Suprapubic skin (tissue), 4 donors: ENCODE measurements around the gene ARHGAP6. TPM values are rescaled to one million over a fixed set of nuclear protein-coding genes. Genes with fewer than 3 reads are reported as not detected.
A peak's percentile ranks its signal among the peaks of the same experiment; 100 is the strongest.

Experiments used
- DNase-seq, 2 donors: peaks; one replicate each; pipeline ENCODE4 v3.0.0-alpha.2; 2019; ENCODE audit warnings: low spot score in 2 of 2
- H3K27ac ChIP-seq: fragments of 200-600 bp; sonication (generic); one replicate; pipeline ENCODE4 v1.5.1; 2019
- H3K27me3 ChIP-seq: fragments of 200-600 bp; sonication (generic); one replicate; pipeline ENCODE4 v1.5.1; 2019
- H3K36me3 ChIP-seq: fragments of 200-600 bp; sonication (generic); one replicate; pipeline ENCODE4 v1.5.1; 2019
- H3K4me1 ChIP-seq: fragments of 200-600 bp; sonication (generic); one replicate; pipeline ENCODE4 v1.5.1; 2019
- H3K4me3 ChIP-seq: fragments of 200-600 bp; sonication (generic); one replicate; pipeline ENCODE4 v1.5.1; 2019; ENCODE audit warnings: mild to moderate bottlenecking
- H3K9me3 ChIP-seq: fragments of 200-600 bp; sonication (generic); one replicate; pipeline ENCODE4 v1.5.1; 2019
- EP300 ChIP-seq: sonication (generic); formaldehyde crosslinking; IDR thresholded peaks from one replicate; pipeline ENCODE4 v1.6.1; 2017; ENCODE audit warnings: antibody characterized with exemption
- POLR2A ChIP-seq, 2 donors: fragments of 450-650 bp; IDR thresholded peaks; one replicate each; pipeline ENCODE4 v1.6.1; 2017; ENCODE audit warnings: antibody characterized with exemption in 2 of 2, mild to moderate bottlenecking in 2 of 2, moderate library complexity in 2 of 2
- POLR2AphosphoS5 ChIP-seq, 3 donors: sonication (generic); formaldehyde crosslinking; IDR thresholded peaks; one replicate each; pipeline ENCODE4 v1.6.1; 2017; ENCODE audit warnings: antibody characterized with exemption in 3 of 3
- WGBS: methylation state at CpG from one replicate; pipeline ENCODE4 v1.1.5; 2018; 5-methylcytosine and 5-hydroxymethylcytosine counted together
- total RNA-seq, 4 donors: library from RNA; depleted of rRNA; stranded (reverse); fragments of >200 nt; gene quantifications; one replicate each; pipeline ENCODE4 v1.1.0, GENCODE V29; 2016
- TF ChIP-seq, protein P1 (sequence below), 2 donors: fragments of 200-600 bp in 1 of 2; fragments of 450-650 bp in 1 of 2; sonication (generic) in 1 of 2; IDR thresholded peaks; one replicate each; pipeline ENCODE4 v1.5.1; 2016 to 2019; ENCODE audit warnings: antibody characterized with exemption in 2 of 2, mild to moderate bottlenecking in 1 of 2, moderate library complexity in 1 of 2

The ARHGAP6 gene
- total RNA-seq, 4 donors from 2014 or later, result 1.6 to 6.7 (median 3.1) TPM

GRCh38 chrX:11266573-11267003 is 399.1 kb downstream of the ARHGAP6 start:
- peaks cover 6% of the 10 kb centered on the region for H3K4me1 ChIP-seq
- H3K9me3 ChIP-seq, result no peaks in the 10 kb centered on the region
- H3K27ac ChIP-seq, result peak overlapping the region; percentile 4
- H3K36me3 ChIP-seq, result no peaks in the 10 kb centered on the region
- WGBS, result 40% methylated on average over 5 of the region's 5 CpGs
- no peak for DNase-seq
- H3K4me3 ChIP-seq, result no peak overlapping the region
- TF ChIP-seq, protein P1, sequence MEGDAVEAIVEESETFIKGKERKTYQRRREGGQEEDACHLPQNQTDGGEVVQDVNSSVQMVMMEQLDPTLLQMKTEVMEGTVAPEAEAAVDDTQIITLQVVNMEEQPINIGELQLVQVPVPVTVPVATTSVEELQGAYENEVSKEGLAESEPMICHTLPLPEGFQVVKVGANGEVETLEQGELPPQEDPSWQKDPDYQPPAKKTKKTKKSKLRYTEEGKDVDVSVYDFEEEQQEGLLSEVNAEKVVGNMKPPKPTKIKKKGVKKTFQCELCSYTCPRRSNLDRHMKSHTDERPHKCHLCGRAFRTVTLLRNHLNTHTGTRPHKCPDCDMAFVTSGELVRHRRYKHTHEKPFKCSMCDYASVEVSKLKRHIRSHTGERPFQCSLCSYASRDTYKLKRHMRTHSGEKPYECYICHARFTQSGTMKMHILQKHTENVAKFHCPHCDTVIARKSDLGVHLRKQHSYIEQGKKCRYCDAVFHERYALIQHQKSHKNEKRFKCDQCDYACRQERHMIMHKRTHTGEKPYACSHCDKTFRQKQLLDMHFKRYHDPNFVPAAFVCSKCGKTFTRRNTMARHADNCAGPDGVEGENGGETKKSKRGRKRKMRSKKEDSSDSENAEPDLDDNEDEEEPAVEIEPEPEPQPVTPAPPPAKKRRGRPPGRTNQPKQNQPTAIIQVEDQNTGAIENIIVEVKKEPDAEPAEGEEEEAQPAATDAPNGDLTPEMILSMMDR (IDR thresholded peaks at IDR 0.05), result no peak
- TF ChIP-seq EP300 (no peak), POLR2AphosphoS5 (IDR thresholded peaks at IDR 0.05) (no peak), POLR2A (IDR thresholded peaks at IDR 0.05) (no peak)
- H3K27me3 ChIP-seq, result no peaks in the 10 kb centered on the region

- Histone ChIP-seq H3K9me3 (no peaks in the 10 kb centered on the region), H3K27ac (peak overlapping the region; percentile 10), H3K36me3 (no peaks in the 10 kb centered on the region), H3K4me3 (peak overlapping the region; percentile 7), H3K4me1 (peaks cover 6% of the 10 kb centered on the region), H3K27me3 (no peaks in the 10 kb centered on the region)
- 37% methylated on average over 3 of the region's 3 CpGs for WGBS
- TF ChIP-seq EP300 (no peak), POLR2AphosphoS5 (IDR thresholded peaks at IDR 0.05) (no peak)
- DNase-seq, result no peak
These were observed 400.4 kb downstream of the ARHGAP6 start for GRCh38 chrX:11265352-11265751.

DNA sequence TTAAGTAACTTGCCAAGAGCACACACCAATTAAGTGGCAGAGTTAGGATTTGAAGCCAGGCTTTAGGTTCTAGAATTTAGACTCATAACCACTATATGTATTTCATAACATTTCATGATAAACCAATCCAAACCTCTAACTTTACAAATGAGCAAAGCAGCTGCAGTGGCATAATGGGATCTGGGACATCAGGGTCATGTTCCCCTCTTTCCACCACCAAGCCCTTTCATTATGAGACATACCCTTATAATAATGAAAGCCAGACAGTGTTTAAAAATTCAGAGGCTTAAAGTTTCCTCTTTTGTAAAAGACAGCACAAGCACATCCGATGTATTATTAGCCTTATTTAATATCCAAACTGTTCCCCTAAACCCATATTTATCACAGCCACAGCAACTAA is 400.8 kb downstream of the ARHGAP6 start:
- DNase-seq, result no peak
- Histone ChIP-seq H3K4me3 (no peak overlapping the region), H3K27ac (no peak overlapping the region), H3K9me3 (no peaks in the 10 kb centered on the region), H3K27me3 (no peaks in the 10 kb centered on the region), H3K4me1 (peaks cover 6% of the 10 kb centered on the region), H3K36me3 (no peaks in the 10 kb centered on the region)
- 44% methylated on average over 1 of the region's 1 CpG for WGBS
- no peak for TF ChIP-seq POLR2AphosphoS5 (IDR thresholded peaks at IDR 0.05)
- no peak for TF ChIP-seq POLR2A (IDR thresholded peaks at IDR 0.05)
- no peak for TF ChIP-seq EP300
- TF ChIP-seq, protein P1 (IDR thresholded peaks at IDR 0.05), result no peak

DNA sequence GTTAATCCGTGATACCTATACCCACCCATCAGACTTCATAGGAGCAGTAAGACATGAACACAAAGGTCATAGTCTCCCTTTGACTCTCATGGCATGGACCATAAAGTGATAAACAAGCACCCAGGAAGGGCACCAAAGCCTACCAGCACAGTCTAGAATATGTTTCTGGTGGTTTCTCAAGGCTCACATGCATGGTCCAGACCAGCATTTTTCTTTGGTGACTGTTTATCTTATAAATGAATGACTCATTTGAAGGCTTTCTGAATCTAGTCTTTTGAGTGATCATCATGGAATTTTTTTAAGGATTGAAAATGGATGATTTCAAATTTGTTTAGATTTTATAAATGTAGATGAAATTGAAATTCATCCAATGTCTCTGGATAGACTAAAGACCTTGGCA is 404.5 kb downstream of the ARHGAP6 start:
- TF ChIP-seq, protein P1 (IDR thresholded peaks at IDR 0.05), result no peak
- DNase-seq, result no peak
- WGBS, result 74% methylated on average over 1 of the region's 1 CpG
- no peak overlapping the region for H3K4me3 ChIP-seq
- H3K9me3 ChIP-seq, result no peaks in the 10 kb centered on the region
- H3K27ac ChIP-seq, result no peak overlapping the region
- no peaks in the 10 kb centered on the region for H3K36me3 ChIP-seq
- no peaks in the 10 kb centered on the region for H3K27me3 ChIP-seq
- peaks cover 2% of the 10 kb centered on the region for H3K4me1 ChIP-seq

DNA sequence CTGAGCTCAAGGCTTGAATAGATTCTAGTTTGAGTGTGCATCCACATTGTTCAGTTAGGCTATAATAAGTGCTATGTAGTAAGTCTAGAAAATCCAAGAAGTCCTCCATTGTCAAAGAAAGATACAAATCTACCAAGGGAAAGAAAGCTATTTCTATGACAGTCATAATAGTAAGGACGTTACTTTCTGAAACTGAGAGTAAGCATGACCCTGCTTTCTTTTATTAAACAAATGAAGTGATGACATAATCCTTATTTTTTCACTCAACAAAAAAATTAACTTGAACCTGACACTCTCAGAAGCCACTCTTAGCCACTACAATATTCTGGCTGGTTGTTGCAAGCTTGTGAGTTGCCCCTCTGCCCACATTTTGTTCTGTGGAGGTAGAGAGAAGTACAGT is 406.3 kb downstream of the ARHGAP6 start:
- no peak for DNase-seq
- 53% methylated on average over 1 of the region's 1 CpG for WGBS
- no peaks in the 10 kb centered on the region for H3K4me1 ChIP-seq
- TF ChIP-seq EP300 (no peak), POLR2A (IDR thresholded peaks at IDR 0.05) (no peak), POLR2AphosphoS5 (IDR thresholded peaks at IDR 0.05) (no peak)
- TF ChIP-seq, protein P1 (IDR thresholded peaks at IDR 0.05), result no peak
- H3K27ac ChIP-seq, result no peak overlapping the region
- H3K4me3 ChIP-seq, result no peak overlapping the region
- no peaks in the 10 kb centered on the region for H3K9me3 ChIP-seq
- H3K27me3 ChIP-seq, result no peaks in the 10 kb centered on the region
- H3K36me3 ChIP-seq, result no peaks in the 10 kb centered on the region

- 65% methylated on average over 2 of the region's 2 CpGs for WGBS
- Histone ChIP-seq H3K9me3 (no peaks in the 10 kb centered on the region), H3K36me3 (no peaks in the 10 kb centered on the region), H3K27ac (no peak overlapping the region), H3K4me1 (no peaks in the 10 kb centered on the region), H3K4me3 (no peak overlapping the region), H3K27me3 (no peaks in the 10 kb centered on the region)
- DNase-seq, result no peak
- no peak for TF ChIP-seq EP300
- no peak for TF ChIP-seq POLR2AphosphoS5 (IDR thresholded peaks at IDR 0.05)
- TF ChIP-seq, protein P1 (IDR thresholded peaks at IDR 0.05), result no peak
- no peak for TF ChIP-seq POLR2A (IDR thresholded peaks at IDR 0.05)
These were observed 408.0 kb downstream of the ARHGAP6 start for GRCh38 chrX:11257711-11258110.
